Prostate gland (tissue), 2 donors: ENCODE data around the gene SLIT3. TPM values are rescaled to one million over a fixed set of nuclear protein-coding genes. Genes with fewer than 3 reads are reported as not detected.

Experiments
- DNase-seq: peaks from one replicate; pipeline ENCODE4 v3.0.0-alpha.2; 2019; ENCODE audit warnings: low spot score
- H3K27ac ChIP-seq, 2 donors: fragments of 200-600 bp; sonication (generic); 2 replicates each; pipeline ENCODE4 v1.5.1; 2017 to 2019
- H3K27me3 ChIP-seq: fragments of 200-600 bp; sonication (generic); replicated peaks from 2 replicates; pipeline ENCODE4 v1.5.1; 2019; ENCODE audit not compliant: insufficient read depth
- H3K36me3 ChIP-seq, 2 donors: fragments of 200-600 bp; sonication (generic); 1 replicate in 1 of 2; 2 replicates in 1 of 2; pipeline versions ENCODE4 v1.5.1 to v1.8.1; 2017 to 2019
- H3K4me1 ChIP-seq: fragments of 200-600 bp; sonication (generic); replicated peaks from 2 replicates; pipeline ENCODE4 v1.5.1; 2019
- H3K4me3 ChIP-seq, 2 donors: fragments of 200-600 bp; sonication (generic); 2 replicates each; pipeline ENCODE4 v1.5.1; 2017 to 2019
- H3K9me3 ChIP-seq: fragments of 200-600 bp; sonication (generic); 2 replicates; pipeline ENCODE4 v1.5.1; 2017
- POLR2A ChIP-seq: fragments of 450-650 bp; IDR thresholded peaks from one replicate; pipeline ENCODE4 v1.6.1; 2016; ENCODE audit warnings: antibody characterized with exemption, mild to moderate bottlenecking
- POLR2AphosphoS5 ChIP-seq: sonication (generic); formaldehyde crosslinking; IDR thresholded peaks from one replicate; pipeline ENCODE4 v1.6.1; 2017; ENCODE audit warnings: antibody characterized with exemption
- WGBS: methylation state at CpG from one replicate; pipeline ENCODE4 v1.1.5; 2018; 5-methylcytosine and 5-hydroxymethylcytosine counted together
- intact Hi-C: fragments of 100-400 bp; cut with DNase I; formaldehyde crosslinking; loops from one replicate; pipeline ENCODE4 v1.14.2; 2022
- total RNA-seq, 2 donors: library from RNA; depleted of rRNA; stranded (reverse); fragments of >200 nt; gene quantifications; one replicate each; pipeline ENCODE4 v1.1.0, GENCODE V29; 2016
- TF ChIP-seq, protein P1 (sequence below), 4 experiments: fragments of 200-600 bp in 2 of 4; fragments of 450-650 bp in 2 of 4; sonication (generic) in 2 of 4; IDR thresholded peaks; 1 replicate in 3 of 4; 2 replicates in 1 of 4; pipeline ENCODE4 v1.5.1; 2016 to 2019; ENCODE audit warnings: antibody characterized with exemption in 4 of 4, mild to moderate bottlenecking in 2 of 4, moderate library complexity in 2 of 4

SLIT3 gene
- total RNA-seq, 2 donors from 2014 or later = 8.3 TPM

DNA sequence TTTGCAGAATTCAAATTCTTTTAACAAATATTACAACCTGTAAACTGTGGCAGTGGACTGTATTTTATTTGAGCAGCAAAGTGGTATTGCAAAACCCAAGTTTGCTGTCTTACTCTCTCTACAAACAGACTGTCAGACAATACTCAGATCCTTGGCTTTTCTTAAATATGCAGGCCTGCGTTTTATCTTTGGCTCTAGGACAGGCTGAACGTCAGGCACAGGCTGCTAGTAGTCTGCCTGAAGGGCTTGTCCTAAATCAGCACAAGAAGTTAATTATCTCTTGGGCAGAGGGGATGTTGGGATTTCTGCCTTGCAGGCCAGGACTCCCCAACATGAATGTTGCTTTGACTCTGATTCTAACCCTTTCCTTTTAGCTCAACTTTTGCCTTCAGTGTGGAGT is 147.5 kb downstream of the SLIT3 start:
- WGBS = 26% methylated on average over 2 of the region's 2 CpGs
- Histone ChIP-seq H3K27me3 (no peaks in the 10 kb centered on the region), H3K27ac (no peak overlapping the region), H3K9me3 (no peaks in the 10 kb centered on the region), H3K36me3 (no peaks in the 10 kb centered on the region), H3K4me3 (no peak overlapping the region), H3K4me1 (no peaks in the 10 kb centered on the region)
- intact Hi-C loops = no loop called here
- no peak for DNase-seq
- TF ChIP-seq POLR2A (no peak), POLR2AphosphoS5 (no peak)
- TF ChIP-seq, protein P1, sequence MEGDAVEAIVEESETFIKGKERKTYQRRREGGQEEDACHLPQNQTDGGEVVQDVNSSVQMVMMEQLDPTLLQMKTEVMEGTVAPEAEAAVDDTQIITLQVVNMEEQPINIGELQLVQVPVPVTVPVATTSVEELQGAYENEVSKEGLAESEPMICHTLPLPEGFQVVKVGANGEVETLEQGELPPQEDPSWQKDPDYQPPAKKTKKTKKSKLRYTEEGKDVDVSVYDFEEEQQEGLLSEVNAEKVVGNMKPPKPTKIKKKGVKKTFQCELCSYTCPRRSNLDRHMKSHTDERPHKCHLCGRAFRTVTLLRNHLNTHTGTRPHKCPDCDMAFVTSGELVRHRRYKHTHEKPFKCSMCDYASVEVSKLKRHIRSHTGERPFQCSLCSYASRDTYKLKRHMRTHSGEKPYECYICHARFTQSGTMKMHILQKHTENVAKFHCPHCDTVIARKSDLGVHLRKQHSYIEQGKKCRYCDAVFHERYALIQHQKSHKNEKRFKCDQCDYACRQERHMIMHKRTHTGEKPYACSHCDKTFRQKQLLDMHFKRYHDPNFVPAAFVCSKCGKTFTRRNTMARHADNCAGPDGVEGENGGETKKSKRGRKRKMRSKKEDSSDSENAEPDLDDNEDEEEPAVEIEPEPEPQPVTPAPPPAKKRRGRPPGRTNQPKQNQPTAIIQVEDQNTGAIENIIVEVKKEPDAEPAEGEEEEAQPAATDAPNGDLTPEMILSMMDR (IDR thresholded peaks at IDR 0.05) = no peak

DNA sequence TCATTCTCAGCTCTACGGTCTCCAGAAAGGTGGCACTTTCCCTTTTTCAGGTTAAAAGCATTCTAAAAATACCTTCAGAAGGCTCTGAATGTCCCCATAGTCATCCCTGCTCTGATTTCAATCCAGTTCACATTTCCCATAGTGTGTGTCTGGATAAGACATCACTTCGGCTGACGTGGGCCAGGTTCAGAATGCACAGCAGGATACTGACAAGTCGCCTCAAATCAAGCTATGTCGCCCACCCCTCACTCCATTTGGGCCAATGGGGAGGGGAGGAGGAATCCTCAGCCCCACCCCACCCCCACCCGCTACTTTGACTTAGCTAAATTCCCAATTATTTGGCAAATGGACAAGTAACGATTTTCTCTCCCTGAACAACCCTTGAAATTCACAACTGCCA is 148.0 kb downstream of the SLIT3 start:
- intact Hi-C loops = no loop called here
- Histone ChIP-seq H3K27me3 (no peaks in the 10 kb centered on the region), H3K4me3 (no peak overlapping the region), H3K27ac (no peak overlapping the region), H3K4me1 (no peaks in the 10 kb centered on the region), H3K9me3 (no peaks in the 10 kb centered on the region), H3K36me3 (no peaks in the 10 kb centered on the region)
- WGBS = 84% methylated on average over 7 of the region's 7 CpGs
- TF ChIP-seq POLR2AphosphoS5 (no peak), POLR2A (no peak)
- TF ChIP-seq, protein P1 (IDR thresholded peaks at IDR 0.05) = no peak
- no peak for DNase-seq

DNA sequence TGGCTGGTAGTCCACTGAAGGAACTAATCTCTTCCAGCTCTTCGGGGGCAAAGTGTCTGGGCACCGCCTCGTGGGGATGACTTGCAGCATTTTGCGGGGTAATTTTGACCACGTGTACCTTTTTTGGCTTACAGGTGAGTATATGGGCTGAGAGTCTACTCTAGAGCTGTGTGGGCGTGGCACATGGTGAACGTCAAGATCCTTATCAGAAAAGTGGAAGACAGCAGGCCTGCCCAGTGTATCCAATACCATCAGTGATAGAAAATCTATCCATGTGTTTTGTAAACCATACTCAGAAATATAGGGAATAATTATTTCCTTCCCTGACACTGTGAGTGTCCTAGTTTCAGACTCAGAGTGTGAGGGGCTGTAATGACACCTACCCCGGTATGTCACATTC is 148.5 kb downstream of the SLIT3 start:
- DNase-seq = no peak
- intact Hi-C loops = no loop called here
- H3K27me3 ChIP-seq = no peaks in the 10 kb centered on the region
- no peak overlapping the region for H3K4me3 ChIP-seq
- H3K9me3 ChIP-seq = no peaks in the 10 kb centered on the region
- TF ChIP-seq POLR2AphosphoS5 = no peak
- TF ChIP-seq, protein P1 (IDR thresholded peaks at IDR 0.05) = no peak
- TF ChIP-seq POLR2A = no peak
- no peaks in the 10 kb centered on the region for H3K4me1 ChIP-seq
- H3K27ac ChIP-seq = no peak overlapping the region
- no peaks in the 10 kb centered on the region for H3K36me3 ChIP-seq
- WGBS = 81% methylated on average over 8 of the region's 8 CpGs

DNA sequence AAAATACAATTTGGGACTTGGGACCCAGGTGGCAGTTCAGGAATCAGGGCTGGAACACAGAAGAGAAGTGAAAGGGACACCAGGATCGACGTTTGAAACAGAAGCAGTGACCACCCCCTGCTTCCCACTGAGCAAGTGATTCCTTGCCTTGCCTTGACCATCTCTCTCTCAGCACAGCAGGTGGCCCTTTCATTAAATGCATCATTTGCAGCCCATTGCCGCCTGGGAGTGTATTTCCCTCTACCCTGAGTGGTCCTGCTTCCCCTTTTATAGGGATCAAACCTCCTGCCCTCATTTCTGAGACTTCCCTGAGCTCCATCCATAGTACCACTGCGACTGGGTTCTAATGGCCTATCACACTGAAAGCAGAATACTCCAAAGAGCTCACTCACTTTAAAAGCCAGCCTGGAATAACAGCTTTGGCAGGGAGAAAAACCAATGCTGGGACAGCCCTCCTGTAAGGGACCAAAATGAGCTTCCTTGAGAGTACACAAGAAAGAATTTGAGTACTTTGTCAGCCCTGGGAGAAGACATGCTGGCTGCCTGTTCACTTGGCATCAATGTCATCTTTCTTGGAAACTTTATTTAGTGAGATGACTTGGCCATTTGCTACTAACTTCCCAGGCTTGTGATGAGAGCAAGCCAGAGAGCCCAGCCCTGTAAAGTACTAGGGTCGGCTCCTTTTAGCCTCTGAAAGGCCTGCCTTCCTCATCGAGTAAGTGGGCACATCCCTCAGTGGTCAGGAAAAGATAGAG is 149.7 kb downstream of the SLIT3 start:
- TF ChIP-seq POLR2A (no peak), POLR2AphosphoS5 (no peak)
- TF ChIP-seq, protein P1 (IDR thresholded peaks at IDR 0.05) = no peak

DNA sequence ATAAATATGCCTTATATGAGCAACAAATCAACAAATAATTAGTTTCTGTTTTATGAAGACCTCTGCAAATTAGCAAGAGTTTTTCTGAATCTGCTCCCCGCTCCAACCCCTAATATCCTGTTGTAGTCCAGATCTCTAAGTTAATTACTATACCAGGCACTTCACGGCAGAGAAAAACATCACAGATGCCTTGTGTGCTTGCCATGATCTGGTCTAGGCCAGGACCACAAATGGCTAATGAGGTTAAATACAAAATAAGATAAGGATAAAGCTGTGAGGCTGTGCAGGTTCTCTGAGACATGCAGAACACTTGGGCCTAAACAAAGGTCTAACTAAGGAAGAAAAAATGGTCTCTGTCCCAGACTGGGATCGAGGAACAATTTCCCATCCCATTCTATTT is 150.8 kb downstream of the SLIT3 start:
- intact Hi-C loops = no loop called here
- Histone ChIP-seq H3K36me3 (no peaks in the 10 kb centered on the region), H3K4me3 (no peak overlapping the region), H3K9me3 (no peaks in the 10 kb centered on the region), H3K4me1 (no peaks in the 10 kb centered on the region), H3K27me3 (no peaks in the 10 kb centered on the region), H3K27ac (no peak overlapping the region)
- TF ChIP-seq POLR2A (no peak), POLR2AphosphoS5 (no peak)
- TF ChIP-seq, protein P1 (IDR thresholded peaks at IDR 0.05) = no peak
- DNase-seq = no peak
- WGBS = 91% methylated on average over 3 of the region's 3 CpGs

More for the DNA sequence above, 149.7 kb downstream of the SLIT3 start:
- H3K4me1 ChIP-seq = no peaks in the 10 kb centered on the region
- DNase-seq = no peak
- WGBS = 72% methylated on average over 6 of the region's 6 CpGs
- intact Hi-C loops = no loop called here
- no peak overlapping the region for H3K27ac ChIP-seq
- H3K27me3 ChIP-seq = no peaks in the 10 kb centered on the region
- no peak overlapping the region for H3K4me3 ChIP-seq
- no peaks in the 10 kb centered on the region for H3K36me3 ChIP-seq
- H3K9me3 ChIP-seq = no peaks in the 10 kb centered on the region
